SK-N-SH (cell line): Measurements from ENCODE around the gene UST. TPM values are rescaled to one million over a fixed set of nuclear protein-coding genes. Genes with fewer than 3 reads are reported as not detected.

ENCODE experiments used
- CTCF ChIA-PET: fragments of 300-600, 350-600 bp; formaldehyde crosslinking; extraction: SDS; loops from one replicate; lab custom pipeline; 2021; lab: Yijun Ruan, JAX
- POLR2A ChIA-PET: fragments of 350-600 bp; sonication (Branson Sonifier 250); formaldehyde crosslinking; extraction: SDS; loops from one replicate; lab custom pipeline; 2020; ENCODE audit warnings: antibody characterized with exemption, inconsistent platforms; lab: Yijun Ruan, JAX
- DNase-seq: peaks from one replicate; pipeline ENCODE4 v3.0.0; 2012
- H2AFZ ChIP-seq: fragments of 200-600 bp; sonication (generic); 2 replicates; pipeline ENCODE4 v1.8.1; 2016; ENCODE audit warnings: antibody characterized with exemption, mild to moderate bottlenecking, low read depth
- H3F3A ChIP-seq: fragments of 200-600 bp; sonication (generic); replicated peaks from 2 replicates; pipeline ENCODE3; 2016; ENCODE audit warnings: antibody characterized with exemption, mild to moderate bottlenecking; ENCODE audit not compliant: insufficient read depth
- H3K27ac ChIP-seq, 2 experiments: fragments of 200-500 bp in 1 of 2; fragments of 200-600 bp in 1 of 2; sonication (Bioruptor generic) in 1 of 2; sonication (generic), shearing (Covaris generic) in 1 of 2; 2 replicates each; pipeline versions ENCODE4 v1.5.1 to v1.6.1; 2014 to 2016; ENCODE audit warnings: low read depth in 2 of 2, inconsistent platforms in 1 of 2, low read length in 1 of 2, mild to moderate bottlenecking in 1 of 2, mixed read lengths in 1 of 2
- H3K27me3 ChIP-seq: fragments of 200-600 bp; sonication (generic), shearing (Covaris generic); 2 replicates; pipeline ENCODE4 v1.6.1; 2016; ENCODE audit warnings: mixed run types; ENCODE audit not compliant: insufficient read depth
- H3K36me3 ChIP-seq, 2 experiments: fragments of 200-500 bp in 1 of 2; fragments of 200-600 bp in 1 of 2; sonication (Bioruptor generic) in 1 of 2; sonication (generic) in 1 of 2; replicated peaks in 1 of 2; 2 replicates each; pipeline versions ENCODE3 to v1.5.1; 2014 to 2016; ENCODE audit warnings: low read length in 1 of 2, mild to moderate bottlenecking in 1 of 2; ENCODE audit not compliant: insufficient read depth in 2 of 2, control insufficient read depth in 1 of 2
- H3K4me1 ChIP-seq, 2 experiments: fragments of 200-500 bp in 1 of 2; fragments of 200-600 bp in 1 of 2; sonication (Bioruptor generic) in 1 of 2; sonication (generic), shearing (Covaris generic) in 1 of 2; 2 replicates each; pipeline versions ENCODE4 v1.5.1 to v1.6.1; 2014 to 2016; ENCODE audit warnings: low read depth in 1 of 2, low read length in 1 of 2, mixed run types in 1 of 2; ENCODE audit not compliant: insufficient read depth in 2 of 2, control insufficient read depth in 1 of 2
- H3K4me2 ChIP-seq: fragments of 200-600 bp; sonication (generic), shearing (Covaris generic); 2 replicates; pipeline ENCODE4 v1.6.1; 2017; ENCODE audit warnings: mixed run types
- H3K4me3 ChIP-seq, 2 experiments: fragments of 200-500 bp in 1 of 2; fragments of 200-600 bp in 1 of 2; sonication (Bioruptor generic) in 1 of 2; sonication (generic), shearing (Covaris generic) in 1 of 2; 2 replicates each; pipeline versions ENCODE4 v1.5.1 to v1.8.1; 2014 to 2016; ENCODE audit warnings: low read depth in 2 of 2, inconsistent platforms in 1 of 2, low read length in 1 of 2, mild to moderate bottlenecking in 1 of 2, mixed read lengths in 1 of 2, moderate library complexity in 1 of 2
- H3K79me2 ChIP-seq: fragments of 200-600 bp; sonication (generic); 2 replicates; pipeline ENCODE4 v1.8.1; 2017; ENCODE audit warnings: mild to moderate bottlenecking; ENCODE audit not compliant: insufficient read depth
- H3K9ac ChIP-seq: fragments of 200-600 bp; sonication (generic); 2 replicates; pipeline ENCODE4 v1.6.1; 2017; ENCODE audit warnings: mixed run types
- H3K9me2 ChIP-seq: fragments of 200-600 bp; sonication (generic); 2 replicates; pipeline ENCODE4 v1.6.1; 2017; ENCODE audit warnings: mixed run types
- H3K9me3 ChIP-seq: fragments of 200-600 bp; sonication (generic); 2 replicates; pipeline ENCODE4 v1.6.1; 2017; ENCODE audit warnings: mixed run types, mild to moderate bottlenecking, moderate library complexity
- H4K20me1 ChIP-seq: fragments of 200-600 bp; sonication (generic); 2 replicates; pipeline ENCODE4 v1.6.1; 2017; ENCODE audit warnings: mild to moderate bottlenecking, mixed run types; ENCODE audit not compliant: insufficient read depth
- ELF1 ChIP-seq: IDR thresholded peaks from 2 replicates; pipeline ENCODE4 v1.4.0; 2012
- EP300 ChIP-seq, 2 experiments: IDR thresholded peaks; 2 replicates each; pipeline versions ENCODE4 v1.4.0 to v1.6.1; 2012; ENCODE audit warnings: borderline replicate concordance in 1 of 2, low read depth in 1 of 2, low read length in 1 of 2
- EZH2phosphoT487 ChIP-seq: fragments of 200-600 bp; sonication (generic); IDR thresholded peaks from 2 replicates; pipeline ENCODE4 v1.6.1; 2017; ENCODE audit warnings: low read depth, mixed run types, mild to moderate bottlenecking, antibody characterized with exemption, moderate library complexity, borderline replicate concordance
- FOSL2 ChIP-seq: IDR thresholded peaks from 2 replicates; pipeline ENCODE4 v1.4.0; 2012; ENCODE audit warnings: low read depth, mild to moderate bottlenecking, moderate library complexity, borderline replicate concordance
- FOXJ3 ChIP-seq: sonication (generic); formaldehyde crosslinking; IDR thresholded peaks from 2 replicates; pipeline ENCODE4 v1.5.1; 2020; ENCODE audit warnings: mild to moderate bottlenecking, missing genetic modification reagents
- GATA2 ChIP-seq: sonication (generic); formaldehyde crosslinking; IDR thresholded peaks from 2 replicates; pipeline ENCODE4 v1.5.0; 2020; ENCODE audit warnings: mild to moderate bottlenecking, missing genetic modification reagents
- JUND ChIP-seq: IDR thresholded peaks from 2 replicates; pipeline ENCODE4 v1.4.0; 2012
- MXI1 ChIP-seq: IDR thresholded peaks from 2 replicates; pipeline ENCODE4 v1.6.1; 2012; ENCODE audit warnings: mild to moderate bottlenecking, low read depth, low read length, improper control_type of control experiment
- NFIC ChIP-seq: IDR thresholded peaks from 2 replicates; pipeline ENCODE4 v1.4.0; 2012; ENCODE audit warnings: borderline replicate concordance
- RAD21 ChIP-seq: IDR thresholded peaks from 2 replicates; pipeline ENCODE4 v1.6.1; 2012; ENCODE audit warnings: mild to moderate bottlenecking, low read length
- RCOR1 ChIP-seq: fragments of 150-350 bp; IDR thresholded peaks from 2 replicates; pipeline ENCODE4 v1.6.1; 2017; ENCODE audit warnings: antibody characterized with exemption, low read length
- RFX5 ChIP-seq: IDR thresholded peaks from 2 replicates; pipeline ENCODE4 v1.6.1; 2012; ENCODE audit warnings: mild to moderate bottlenecking, improper control_type of control experiment, low read length
- SIN3A ChIP-seq: IDR thresholded peaks from 2 replicates; pipeline ENCODE4 v1.6.1; 2012; ENCODE audit warnings: low read depth, mild to moderate bottlenecking, low read length, moderate library complexity, borderline replicate concordance
- SMC3 ChIP-seq: IDR thresholded peaks from 2 replicates; pipeline ENCODE4 v1.6.1; 2012; ENCODE audit warnings: low read depth, low read length, improper control_type of control experiment
- TAF1 ChIP-seq: IDR thresholded peaks from 2 replicates; pipeline ENCODE4 v1.6.1; 2012; ENCODE audit warnings: low read depth, mild to moderate bottlenecking, low read length, moderate library complexity, borderline replicate concordance
- TCF12 ChIP-seq: IDR thresholded peaks from 2 replicates; pipeline ENCODE4 v1.4.0; 2012
- TEAD4 ChIP-seq: IDR thresholded peaks from 2 replicates; pipeline ENCODE4 v1.4.0; 2012; ENCODE audit warnings: mild to moderate bottlenecking, borderline replicate concordance; ENCODE audit not compliant: insufficient read depth
- YY1 ChIP-seq: IDR thresholded peaks from 2 replicates; pipeline ENCODE4 v1.4.0; 2012; ENCODE audit warnings: low read depth, mild to moderate bottlenecking
- WGBS: methylation state at CpG from one replicate; pipeline ENCODE4 v1.1.6; 2017; ENCODE audit warnings: low lambda C conversion rate; 5-methylcytosine and 5-hydroxymethylcytosine counted together
- polyA plus RNA-seq, 3 experiments: library from polyadenylated mRNA; depleted of rRNA; stranded (reverse); fragments of >200 nt; gene quantifications; 2 replicates each; pipeline ENCODE4 v1.2.3, GENCODE V29; 2012
- TF ChIP-seq, protein P1 (sequence below): IDR thresholded peaks from 2 replicates; pipeline ENCODE4 v1.4.0; 2012; ENCODE audit warnings: low read depth, borderline replicate concordance
- TF ChIP-seq, protein P2 (sequence below): IDR thresholded peaks from 2 replicates; pipeline ENCODE4 v1.4.0; 2012; ENCODE audit warnings: low read depth, borderline replicate concordance
- TF ChIP-seq, protein P3 (sequence below): fragments of 200-600 bp; sonication (generic); IDR thresholded peaks from 2 replicates; pipeline ENCODE4 v1.6.1; 2017; ENCODE audit warnings: antibody characterized with exemption, mild to moderate bottlenecking, moderate library complexity
- TF ChIP-seq, protein P4 (sequence below): IDR thresholded peaks from 2 replicates; pipeline ENCODE4 v1.4.0; 2012; ENCODE audit warnings: low read depth
- TF ChIP-seq, protein P5 (sequence below): fragments of 150-350 bp; IDR thresholded peaks from 2 replicates; pipeline ENCODE4 v1.6.1; 2016; ENCODE audit warnings: mild to moderate bottlenecking, low read depth, low read length
- TF ChIP-seq, protein P6 (sequence below): IDR thresholded peaks from 2 replicates; pipeline ENCODE4 v1.6.1; 2012; ENCODE audit warnings: mild to moderate bottlenecking, low read depth, low read length, moderate library complexity

UST gene
- polyA plus RNA-seq, 1 of the 3 experiments (the other 2 are of a cell fraction): 1.7 TPM

DNA sequence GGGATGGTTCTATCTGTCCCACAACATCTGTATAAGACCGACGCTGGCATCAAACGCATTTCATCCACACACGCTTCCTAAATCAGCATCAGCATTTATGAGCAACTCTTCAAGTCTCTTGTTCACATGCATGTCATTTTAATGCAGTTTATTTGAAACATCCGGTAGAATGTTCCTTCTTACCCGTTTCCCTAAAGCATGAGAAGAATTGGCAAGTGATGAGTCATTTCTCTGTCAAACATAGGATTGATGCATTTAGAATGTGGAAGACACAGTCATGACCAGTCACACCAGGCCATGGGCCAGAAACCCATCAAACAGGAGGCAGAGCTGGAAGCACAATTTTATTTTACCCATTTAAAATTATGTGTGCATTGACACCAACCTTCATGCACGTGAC lies 122.8 kb downstream of the UST start:
- POLR2A ChIA-PET: no interaction called here
- H3K27ac ChIP-seq: peak overlapping the region; percentile 39 to 84; a peak in 3 of 4 replicates
- TF ChIP-seq NFIC (peak; percentile 76; the same call in 1 of the 2 replicates), GATA2 (CRISPR knock-in tag) (no peak), YY1 (no peak), TCF12 (peak; percentile 74), TEAD4 (no peak), FOXJ3 (CRISPR knock-in tag) (no peak), MXI1 (no peak), JUND (peak; percentile 91), EP300 (IDR thresholded peaks at IDR 0.05; ENCODE audit: borderline replicate concordance in 1 of 2, low read depth in 1 of 2, low read length in 1 of 2) (peak in 1 of 2 experiments; percentile 65; a peak in 1 of 4 replicates), SMC3 (no peak), SIN3A (no peak), RAD21 (no peak), ELF1 (no peak), FOSL2 (peak; percentile 90), RFX5 (no peak), RCOR1 (no peak), TAF1 (no peak), EZH2phosphoT487 (no peak)
- TF ChIP-seq, protein P1, sequence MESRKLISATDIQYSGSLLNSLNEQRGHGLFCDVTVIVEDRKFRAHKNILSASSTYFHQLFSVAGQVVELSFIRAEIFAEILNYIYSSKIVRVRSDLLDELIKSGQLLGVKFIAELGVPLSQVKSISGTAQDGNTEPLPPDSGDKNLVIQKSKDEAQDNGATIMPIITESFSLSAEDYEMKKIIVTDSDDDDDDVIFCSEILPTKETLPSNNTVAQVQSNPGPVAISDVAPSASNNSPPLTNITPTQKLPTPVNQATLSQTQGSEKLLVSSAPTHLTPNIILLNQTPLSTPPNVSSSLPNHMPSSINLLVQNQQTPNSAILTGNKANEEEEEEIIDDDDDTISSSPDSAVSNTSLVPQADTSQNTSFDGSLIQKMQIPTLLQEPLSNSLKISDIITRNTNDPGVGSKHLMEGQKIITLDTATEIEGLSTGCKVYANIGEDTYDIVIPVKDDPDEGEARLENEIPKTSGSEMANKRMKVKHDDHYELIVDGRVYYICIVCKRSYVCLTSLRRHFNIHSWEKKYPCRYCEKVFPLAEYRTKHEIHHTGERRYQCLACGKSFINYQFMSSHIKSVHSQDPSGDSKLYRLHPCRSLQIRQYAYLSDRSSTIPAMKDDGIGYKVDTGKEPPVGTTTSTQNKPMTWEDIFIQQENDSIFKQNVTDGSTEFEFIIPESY: no peak
- TF ChIP-seq, protein P2, sequence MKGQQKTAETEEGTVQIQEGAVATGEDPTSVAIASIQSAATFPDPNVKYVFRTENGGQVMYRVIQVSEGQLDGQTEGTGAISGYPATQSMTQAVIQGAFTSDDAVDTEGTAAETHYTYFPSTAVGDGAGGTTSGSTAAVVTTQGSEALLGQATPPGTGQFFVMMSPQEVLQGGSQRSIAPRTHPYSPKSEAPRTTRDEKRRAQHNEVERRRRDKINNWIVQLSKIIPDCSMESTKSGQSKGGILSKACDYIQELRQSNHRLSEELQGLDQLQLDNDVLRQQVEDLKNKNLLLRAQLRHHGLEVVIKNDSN: peak; percentile 32; the same call in 1 of the 2 replicates
- TF ChIP-seq, protein P3, sequence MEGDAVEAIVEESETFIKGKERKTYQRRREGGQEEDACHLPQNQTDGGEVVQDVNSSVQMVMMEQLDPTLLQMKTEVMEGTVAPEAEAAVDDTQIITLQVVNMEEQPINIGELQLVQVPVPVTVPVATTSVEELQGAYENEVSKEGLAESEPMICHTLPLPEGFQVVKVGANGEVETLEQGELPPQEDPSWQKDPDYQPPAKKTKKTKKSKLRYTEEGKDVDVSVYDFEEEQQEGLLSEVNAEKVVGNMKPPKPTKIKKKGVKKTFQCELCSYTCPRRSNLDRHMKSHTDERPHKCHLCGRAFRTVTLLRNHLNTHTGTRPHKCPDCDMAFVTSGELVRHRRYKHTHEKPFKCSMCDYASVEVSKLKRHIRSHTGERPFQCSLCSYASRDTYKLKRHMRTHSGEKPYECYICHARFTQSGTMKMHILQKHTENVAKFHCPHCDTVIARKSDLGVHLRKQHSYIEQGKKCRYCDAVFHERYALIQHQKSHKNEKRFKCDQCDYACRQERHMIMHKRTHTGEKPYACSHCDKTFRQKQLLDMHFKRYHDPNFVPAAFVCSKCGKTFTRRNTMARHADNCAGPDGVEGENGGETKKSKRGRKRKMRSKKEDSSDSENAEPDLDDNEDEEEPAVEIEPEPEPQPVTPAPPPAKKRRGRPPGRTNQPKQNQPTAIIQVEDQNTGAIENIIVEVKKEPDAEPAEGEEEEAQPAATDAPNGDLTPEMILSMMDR: no peak
- TF ChIP-seq, protein P4, sequence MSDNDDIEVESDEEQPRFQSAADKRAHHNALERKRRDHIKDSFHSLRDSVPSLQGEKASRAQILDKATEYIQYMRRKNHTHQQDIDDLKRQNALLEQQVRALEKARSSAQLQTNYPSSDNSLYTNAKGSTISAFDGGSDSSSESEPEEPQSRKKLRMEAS: no peak; the same call in 1 of the 2 replicates
- TF ChIP-seq, protein P5, sequence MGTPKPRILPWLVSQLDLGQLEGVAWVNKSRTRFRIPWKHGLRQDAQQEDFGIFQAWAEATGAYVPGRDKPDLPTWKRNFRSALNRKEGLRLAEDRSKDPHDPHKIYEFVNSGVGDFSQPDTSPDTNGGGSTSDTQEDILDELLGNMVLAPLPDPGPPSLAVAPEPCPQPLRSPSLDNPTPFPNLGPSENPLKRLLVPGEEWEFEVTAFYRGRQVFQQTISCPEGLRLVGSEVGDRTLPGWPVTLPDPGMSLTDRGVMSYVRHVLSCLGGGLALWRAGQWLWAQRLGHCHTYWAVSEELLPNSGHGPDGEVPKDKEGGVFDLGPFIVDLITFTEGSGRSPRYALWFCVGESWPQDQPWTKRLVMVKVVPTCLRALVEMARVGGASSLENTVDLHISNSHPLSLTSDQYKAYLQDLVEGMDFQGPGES: no peak
- TF ChIP-seq, protein P6, sequence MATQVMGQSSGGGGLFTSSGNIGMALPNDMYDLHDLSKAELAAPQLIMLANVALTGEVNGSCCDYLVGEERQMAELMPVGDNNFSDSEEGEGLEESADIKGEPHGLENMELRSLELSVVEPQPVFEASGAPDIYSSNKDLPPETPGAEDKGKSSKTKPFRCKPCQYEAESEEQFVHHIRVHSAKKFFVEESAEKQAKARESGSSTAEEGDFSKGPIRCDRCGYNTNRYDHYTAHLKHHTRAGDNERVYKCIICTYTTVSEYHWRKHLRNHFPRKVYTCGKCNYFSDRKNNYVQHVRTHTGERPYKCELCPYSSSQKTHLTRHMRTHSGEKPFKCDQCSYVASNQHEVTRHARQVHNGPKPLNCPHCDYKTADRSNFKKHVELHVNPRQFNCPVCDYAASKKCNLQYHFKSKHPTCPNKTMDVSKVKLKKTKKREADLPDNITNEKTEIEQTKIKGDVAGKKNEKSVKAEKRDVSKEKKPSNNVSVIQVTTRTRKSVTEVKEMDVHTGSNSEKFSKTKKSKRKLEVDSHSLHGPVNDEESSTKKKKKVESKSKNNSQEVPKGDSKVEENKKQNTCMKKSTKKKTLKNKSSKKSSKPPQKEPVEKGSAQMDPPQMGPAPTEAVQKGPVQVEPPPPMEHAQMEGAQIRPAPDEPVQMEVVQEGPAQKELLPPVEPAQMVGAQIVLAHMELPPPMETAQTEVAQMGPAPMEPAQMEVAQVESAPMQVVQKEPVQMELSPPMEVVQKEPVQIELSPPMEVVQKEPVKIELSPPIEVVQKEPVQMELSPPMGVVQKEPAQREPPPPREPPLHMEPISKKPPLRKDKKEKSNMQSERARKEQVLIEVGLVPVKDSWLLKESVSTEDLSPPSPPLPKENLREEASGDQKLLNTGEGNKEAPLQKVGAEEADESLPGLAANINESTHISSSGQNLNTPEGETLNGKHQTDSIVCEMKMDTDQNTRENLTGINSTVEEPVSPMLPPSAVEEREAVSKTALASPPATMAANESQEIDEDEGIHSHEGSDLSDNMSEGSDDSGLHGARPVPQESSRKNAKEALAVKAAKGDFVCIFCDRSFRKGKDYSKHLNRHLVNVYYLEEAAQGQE: no peak

More for the DNA sequence above, 122.8 kb downstream of the UST start:
- Histone ChIP-seq H3F3A (peaks cover 27% of the 10 kb centered on the region), H3K4me3 (no peak overlapping the region), H3K4me1 (peaks cover 0 to 4% of the 10 kb centered on the region in 2 experiments; a peak in 1 of 4 replicates), H3K4me2 (0 out of 2 replicates have a peak overlapping the region, but pooled peaks have one; percentile 34), H3K9me2 (no peaks in the 10 kb centered on the region), H3K27me3 (no peaks in the 10 kb centered on the region), H3K79me2 (no peaks in the 10 kb centered on the region), H4K20me1 (no peaks in the 10 kb centered on the region), H3K36me3 (no peaks in the 10 kb centered on the region), H3K9me3 (no peaks in the 10 kb centered on the region), H3K9ac (no peak overlapping the region), H2AFZ (no peak overlapping the region)
- no peak for DNase-seq
- WGBS: 31% methylated on average over 6 of the region's 7 CpGs
- CTCF ChIA-PET: no interaction called here
